Activated T-cell treated with anti-CD3 and anti-CD28 coated beads, Interleukin-2, amount 50 U/mL, for 72 hours (primary cell): ENCODE data around the gene SYVN1. TPM values are rescaled to one million over a fixed set of nuclear protein-coding genes. Genes with fewer than 3 reads are reported as not detected.
"Not testable (repeated sequence)": the region's sequence is repeated elsewhere in the genome, so short reads cannot be mapped to it uniquely, and the experiment has no call there.

Experiments
- ATAC-seq, 2 donors: fragments of 150-1000 bp; cut with Tn5 transposase; replicated peaks in 1 of 2; 2 replicates each; pipeline ENCODE4 v1.10.0; 2021; ENCODE audit warnings: moderate library complexity in 2 of 2, mild to moderate bottlenecking in 1 of 2
- DNase-seq, 2 donors: peaks; one replicate each; pipeline ENCODE4 v3.0.0; 2021 to 2022; ENCODE audit warnings: mixed read lengths in 1 of 2
- H3K27ac Mint-ChIP-seq: one replicate; pipeline ENCODE4 v1.8.0; 2022; ENCODE audit warnings: mild to moderate bottlenecking, moderate library complexity, mixed read lengths
- H3K27me3 Mint-ChIP-seq: one replicate; pipeline ENCODE4 v1.8.0; 2022; ENCODE audit warnings: low read depth, mixed read lengths
- H3K36me3 Mint-ChIP-seq, 2 donors: one replicate each; pipeline ENCODE4 v1.8.0; 2022; ENCODE audit warnings: mixed read lengths in 2 of 2, mild to moderate bottlenecking in 1 of 2; ENCODE audit not compliant: insufficient read depth in 2 of 2
- H3K4me1 Mint-ChIP-seq: one replicate; pipeline ENCODE4 v1.8.0; 2022; ENCODE audit warnings: low read depth, mixed read lengths
- H3K4me3 Mint-ChIP-seq, 2 donors: one replicate each; pipeline ENCODE4 v1.8.0; 2022; ENCODE audit warnings: mild to moderate bottlenecking in 2 of 2, mixed read lengths in 2 of 2, moderate library complexity in 2 of 2
- H3K9me3 Mint-ChIP-seq, 2 donors: one replicate each; pipeline ENCODE4 v1.8.0; 2022; ENCODE audit warnings: mixed read lengths in 2 of 2
- total RNA-seq, 2 donors: library from RNA; stranded (reverse); gene quantifications; one replicate each; pipeline ENCODE4 v1.2.3, GENCODE V29; 2022

SYVN1 gene
- total RNA-seq, 2 donors from 2014 or later, result 45.8 to 53.1 TPM

DNA sequence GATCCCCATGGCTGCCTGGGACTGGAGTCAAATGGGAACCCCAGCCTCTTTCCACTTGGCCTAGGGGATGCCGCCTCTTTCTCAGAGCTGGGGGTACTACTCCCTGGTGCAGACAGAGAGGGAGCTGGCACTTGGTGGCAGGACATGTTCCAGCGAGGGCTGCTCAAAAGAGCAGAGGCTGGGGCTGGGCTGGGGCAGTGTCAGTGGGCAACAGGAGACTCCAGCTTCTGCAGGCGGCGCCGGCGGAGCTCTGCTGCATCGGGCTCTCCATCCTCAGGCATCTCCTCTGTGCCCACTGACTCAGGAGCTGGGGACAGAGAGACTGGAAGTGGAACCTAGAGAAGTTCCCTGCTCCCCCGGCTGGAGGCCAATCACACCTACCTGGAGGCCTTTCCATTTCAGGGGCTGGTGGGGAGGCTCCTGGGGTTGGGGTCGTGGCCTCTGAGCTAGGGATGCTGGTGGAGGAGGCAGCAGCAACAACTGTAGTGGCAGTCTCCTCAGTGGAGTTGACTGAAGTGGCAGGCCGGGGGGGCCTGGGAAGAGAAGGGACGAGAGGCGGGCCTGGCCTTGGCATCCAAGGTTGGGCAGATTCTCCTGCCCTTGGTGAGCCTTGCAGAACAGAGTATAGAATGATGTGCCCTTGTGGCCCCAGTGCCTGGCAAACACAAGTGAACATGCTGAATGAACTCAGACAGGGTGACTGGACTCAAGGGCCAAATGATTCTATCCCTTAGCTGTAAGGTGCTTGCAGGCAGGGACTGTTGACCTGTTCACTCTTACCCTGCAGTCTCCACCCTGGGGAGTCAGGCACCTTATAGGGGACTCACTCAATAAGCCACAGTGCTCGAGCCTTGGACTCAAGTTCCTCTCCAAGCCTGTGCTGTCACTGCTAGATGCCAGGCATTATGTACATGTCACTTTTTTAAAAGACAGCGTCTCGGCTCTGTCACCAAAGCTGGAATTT lies 5.9 kb downstream of the SYVN1 start:
- Mint-ChIP-seq H3K4me1 (peaks cover 20% of the 10 kb centered on the region), H3K36me3 (peaks cover 2 to 16% of the 10 kb centered on the region in 2 donors), H3K4me3 (no peak overlapping the region), H3K27ac (no peak overlapping the region), H3K9me3 (no peaks in the 10 kb centered on the region), H3K27me3 (no peaks in the 10 kb centered on the region)
- DNase-seq (no peak), ATAC-seq (no peak)

DNA sequence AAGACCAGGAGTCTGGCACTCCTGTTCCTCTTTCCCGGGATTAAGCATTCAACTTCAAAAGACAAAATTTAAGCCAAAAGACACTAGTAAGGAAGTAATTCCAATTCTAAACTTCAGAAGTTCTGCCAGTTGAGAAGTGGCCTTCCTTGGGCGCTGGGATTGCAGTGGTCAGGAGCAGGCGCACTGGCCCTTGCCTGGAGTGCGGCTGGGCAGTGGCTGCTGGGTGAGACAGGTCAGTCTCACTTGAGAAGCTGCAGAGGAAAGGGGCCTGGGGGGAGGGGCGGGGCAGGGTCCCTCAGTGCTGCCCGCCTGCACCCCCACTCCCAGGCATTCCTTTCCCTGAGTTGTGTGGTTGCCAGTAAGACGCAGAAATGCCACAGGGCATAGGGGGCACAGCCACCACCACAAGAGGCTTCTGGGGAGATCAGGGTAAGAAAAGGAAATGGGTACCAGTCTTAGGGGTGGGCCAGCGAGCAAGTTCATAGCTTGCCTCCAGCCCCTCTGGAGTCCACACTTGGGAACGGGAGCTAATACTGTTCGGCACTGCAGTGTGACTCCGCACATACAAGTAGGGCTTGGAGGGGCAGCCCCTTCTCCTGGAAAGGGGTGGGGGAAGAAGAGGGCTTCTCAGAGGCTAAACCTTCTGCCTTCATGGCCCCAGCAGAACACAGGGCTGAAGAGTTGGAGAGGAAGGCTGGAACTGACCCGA lies 6.7 kb downstream of the SYVN1 start:
- Mint-ChIP-seq H3K9me3 (no peaks in the 10 kb centered on the region), H3K4me3 (no peak overlapping the region), H3K27ac (no peak overlapping the region), H3K27me3 (no peaks in the 10 kb centered on the region), H3K4me1 (peaks cover 18% of the 10 kb centered on the region), H3K36me3 (peaks cover 2 to 16% of the 10 kb centered on the region in 2 donors)
- ATAC-seq, result no peak
- DNase-seq, result no peak

DNA sequence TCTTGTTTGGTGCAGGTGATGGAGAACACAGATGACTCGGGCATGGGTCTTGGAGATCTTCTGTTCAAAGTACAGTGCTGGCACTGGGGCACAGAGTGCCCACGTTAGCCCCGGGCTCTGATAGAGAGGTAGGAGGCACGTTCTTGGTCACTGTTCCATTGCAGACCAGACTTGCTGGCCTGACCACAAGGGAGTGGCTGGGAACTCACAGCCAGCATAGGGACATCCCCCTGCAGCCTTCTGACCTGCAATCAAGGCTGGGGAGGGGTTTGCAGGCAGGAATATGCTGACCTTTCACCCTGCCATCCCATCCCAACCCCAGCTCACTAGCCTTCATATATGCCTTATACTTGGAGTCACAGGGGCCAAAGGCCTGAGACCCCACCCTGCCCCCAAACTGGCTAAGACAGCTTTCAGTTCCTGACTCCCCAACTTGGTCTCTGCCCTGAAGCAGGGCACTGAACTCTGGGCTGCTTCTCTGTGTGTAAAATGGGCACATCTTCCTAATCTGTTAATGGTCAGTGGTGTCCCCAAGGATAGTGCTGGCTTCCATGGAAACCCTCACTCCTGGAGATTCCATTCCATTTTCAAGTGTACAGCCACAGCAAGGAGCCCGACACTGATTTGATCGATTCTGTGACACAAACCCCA lies 7.6 kb downstream of the SYVN1 start:
- peaks cover 6 to 23% of the 10 kb centered on the region in 2 donors for H3K36me3 Mint-ChIP-seq
- no peaks in the 10 kb centered on the region for H3K9me3 Mint-ChIP-seq
- H3K27ac Mint-ChIP-seq, result no peak overlapping the region
- no peaks in the 10 kb centered on the region for H3K27me3 Mint-ChIP-seq
- ATAC-seq, result no peak
- peaks cover 16% of the 10 kb centered on the region for H3K4me1 Mint-ChIP-seq
- DNase-seq, result no peak
- no peak overlapping the region for H3K4me3 Mint-ChIP-seq

DNA sequence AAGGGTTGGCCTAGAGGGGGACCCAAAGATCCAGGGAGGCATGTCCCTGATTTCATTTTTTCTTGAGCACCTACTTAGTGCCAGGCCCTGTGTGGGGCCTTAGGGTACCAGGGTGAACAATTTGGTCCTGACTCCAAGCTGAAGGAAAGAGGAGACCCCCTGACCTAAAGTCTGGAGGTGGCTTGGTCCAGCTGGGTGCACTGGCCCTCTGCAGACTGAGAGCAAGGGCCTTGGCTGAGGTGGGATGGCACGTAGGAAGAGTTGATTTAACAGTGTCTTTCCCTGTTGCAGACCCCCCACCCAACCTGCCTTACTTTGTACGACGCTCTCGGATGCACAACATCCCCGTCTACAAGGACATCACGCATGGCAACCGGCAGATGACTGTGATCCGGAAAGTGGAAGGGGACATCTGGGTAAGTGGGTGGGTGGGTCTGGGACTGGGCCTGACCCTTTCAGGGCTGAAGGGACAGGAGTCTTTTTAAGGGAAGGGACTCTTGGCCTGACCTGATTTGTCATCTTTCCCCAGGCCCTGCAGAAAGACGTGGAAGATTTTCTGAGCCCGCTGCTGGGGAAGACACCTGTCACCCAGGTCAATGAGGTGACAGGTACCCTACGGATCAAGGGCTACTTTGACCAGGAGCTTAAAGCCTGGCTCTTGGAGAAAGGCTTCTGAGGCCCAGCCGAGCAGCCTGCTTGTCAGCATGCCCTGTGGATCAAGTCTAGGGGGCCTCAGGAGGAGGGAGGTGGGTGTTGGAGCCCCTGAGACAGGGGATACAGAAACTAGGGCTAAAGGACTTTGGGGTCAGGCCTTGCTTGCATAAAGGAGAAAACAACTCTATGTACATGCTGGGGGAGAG lies 8.9 kb downstream of the SYVN1 start:
- Mint-ChIP-seq H3K4me3 (no peak overlapping the region), H3K27me3 (no peaks in the 10 kb centered on the region), H3K9me3 (no peaks in the 10 kb centered on the region), H3K36me3 (peaks cover 15 to 32% of the 10 kb centered on the region in 2 donors), H3K4me1 (peaks cover 27% of the 10 kb centered on the region), H3K27ac (no peak overlapping the region)
- ATAC-seq, result no peak
- DNase-seq, result no peak

DNA sequence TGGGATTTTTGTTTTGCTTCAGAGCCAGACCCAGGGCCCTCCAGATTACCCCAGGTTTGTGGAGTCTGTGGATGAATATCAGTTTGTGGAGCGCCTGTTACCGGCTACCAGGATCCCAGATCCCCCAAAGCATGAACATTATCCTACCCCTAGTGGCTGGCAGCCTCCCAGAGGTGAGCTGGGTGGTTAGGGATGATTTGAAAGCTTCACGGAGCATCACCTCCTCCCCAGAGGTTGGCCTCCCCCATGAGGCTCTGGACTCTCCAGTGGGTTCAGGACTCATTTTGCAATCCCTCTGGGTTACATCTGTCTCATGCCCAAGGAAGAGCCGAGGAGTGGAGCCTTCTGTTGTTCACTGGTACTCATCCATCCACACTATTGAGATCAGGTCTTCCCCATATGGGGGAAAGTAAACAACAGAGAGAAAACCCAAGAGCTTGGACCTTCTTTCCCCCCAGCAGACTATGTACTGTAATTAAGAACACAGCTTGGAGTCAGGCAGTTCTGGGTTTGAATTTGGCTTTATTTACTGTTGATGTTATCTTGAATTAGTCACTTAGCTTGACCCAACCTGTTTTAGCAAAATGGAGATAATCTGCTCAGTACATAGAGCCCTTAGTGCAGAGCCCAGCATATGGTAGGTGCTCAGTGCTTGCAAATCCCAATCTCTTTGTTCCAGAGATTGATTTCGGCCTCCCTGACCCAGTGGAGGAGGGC lies 9.7 kb downstream of the SYVN1 start:
- ATAC-seq (no peak), DNase-seq (no peak)
- Mint-ChIP-seq H3K27me3 (no peaks in the 10 kb centered on the region), H3K27ac (no peak overlapping the region), H3K4me3 (peak overlapping the region; percentile 29 to 59), H3K36me3 (peaks cover 15 to 30% of the 10 kb centered on the region in 2 donors), H3K4me1 (peaks cover 35% of the 10 kb centered on the region), H3K9me3 (no peaks in the 10 kb centered on the region)

DNA sequence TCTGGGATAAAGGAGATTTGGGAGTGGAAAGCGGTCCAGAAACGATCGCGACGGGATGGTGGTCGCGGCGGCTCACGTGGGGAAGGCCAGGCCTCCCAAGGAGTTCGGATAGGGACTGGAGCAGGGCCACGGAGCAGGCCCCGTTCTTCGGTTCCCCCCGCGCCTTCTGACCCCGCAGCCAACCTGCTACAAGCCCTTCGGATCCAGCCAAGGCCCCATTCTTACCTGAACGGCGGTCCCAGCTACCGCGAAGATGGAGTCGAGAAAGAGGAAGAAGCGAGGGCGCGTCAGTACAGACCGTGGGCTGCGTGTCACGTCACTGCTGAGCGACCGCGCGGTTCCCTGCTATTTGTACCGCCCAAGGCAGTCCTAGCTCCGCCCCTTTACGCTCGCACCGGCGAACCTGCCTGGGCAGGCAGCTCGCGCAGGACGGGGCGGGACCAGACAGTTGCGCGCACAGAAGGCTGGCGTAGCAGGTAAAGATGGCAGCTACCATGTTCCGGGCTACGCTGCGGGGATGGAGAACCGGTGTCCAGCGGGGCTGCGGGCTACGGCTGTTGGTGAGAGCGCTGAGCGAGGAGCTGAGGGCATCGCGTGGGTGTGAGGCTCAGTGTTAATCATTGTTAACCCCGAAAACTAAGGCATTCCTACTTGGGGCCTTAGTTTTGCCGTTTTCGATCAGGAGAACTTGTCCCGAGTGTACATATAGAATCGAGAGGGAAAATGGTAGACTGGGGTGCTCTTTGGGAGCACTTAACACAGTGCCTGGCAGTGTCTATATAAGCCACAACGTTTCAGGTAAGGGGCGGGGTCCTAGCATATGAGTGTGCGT lies 12.2 kb downstream of the SYVN1 start, which contains the start of the genes FAU and MRPL49:
FAU (minus strand) TSS at position 270 of the 832 bp plus-strand sequence. CDS start 321 bp downstream, outside the sequence.
MRPL49 (plus strand) TSS at position 457 of the 832 bp plus-strand sequence; CDS start at position 483, 26 bp downstream.
- ATAC-seq (peak; percentile 86 to 87), DNase-seq (peak; percentile 99 to 100)
- no peaks in the 10 kb centered on the region for H3K9me3 Mint-ChIP-seq
- H3K4me1 Mint-ChIP-seq, result peaks cover 54% of the 10 kb centered on the region
- H3K36me3 Mint-ChIP-seq, result peaks cover 21 to 43% of the 10 kb centered on the region in 2 donors
- peak within 1 kb of the TSS; percentile 95 for H3K27ac Mint-ChIP-seq
- H3K4me3 Mint-ChIP-seq, result peak within 1 kb of the TSS; percentile 94 to 96
- H3K27me3 Mint-ChIP-seq, result no peaks in the 10 kb centered on the region

DNA sequence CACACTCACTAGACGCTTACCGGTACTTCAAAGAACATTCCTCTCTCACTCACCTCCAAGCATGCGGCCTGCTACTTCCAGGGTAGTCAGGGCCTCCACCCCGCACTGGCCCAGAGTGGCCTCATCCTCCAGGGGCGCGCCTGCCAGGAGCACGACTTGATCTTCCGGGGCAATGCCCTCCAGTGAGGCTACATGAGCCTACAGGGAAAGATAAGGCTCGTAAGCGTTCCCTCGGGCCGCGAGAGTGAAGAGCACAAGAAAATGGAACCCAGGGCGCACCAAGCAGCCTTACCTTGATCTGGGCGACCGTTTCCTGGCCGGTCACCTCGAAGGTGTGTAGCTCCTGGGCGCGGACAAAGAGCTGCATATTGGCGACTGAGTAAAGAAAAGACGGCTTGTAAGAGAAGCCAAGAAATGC lies 12.9 kb downstream of the SYVN1 start:
- Mint-ChIP-seq H3K27ac (peak overlapping the region; percentile 95), H3K36me3 (peaks cover 18 to 40% of the 10 kb centered on the region in 2 donors), H3K9me3 (no peaks in the 10 kb centered on the region), H3K27me3 (no peaks in the 10 kb centered on the region), H3K4me3 (peak overlapping the region; percentile 94 to 96), H3K4me1 (peaks cover 58% of the 10 kb centered on the region)
- ATAC-seq (no peak), DNase-seq (peak; percentile 45 to 51)

DNA sequence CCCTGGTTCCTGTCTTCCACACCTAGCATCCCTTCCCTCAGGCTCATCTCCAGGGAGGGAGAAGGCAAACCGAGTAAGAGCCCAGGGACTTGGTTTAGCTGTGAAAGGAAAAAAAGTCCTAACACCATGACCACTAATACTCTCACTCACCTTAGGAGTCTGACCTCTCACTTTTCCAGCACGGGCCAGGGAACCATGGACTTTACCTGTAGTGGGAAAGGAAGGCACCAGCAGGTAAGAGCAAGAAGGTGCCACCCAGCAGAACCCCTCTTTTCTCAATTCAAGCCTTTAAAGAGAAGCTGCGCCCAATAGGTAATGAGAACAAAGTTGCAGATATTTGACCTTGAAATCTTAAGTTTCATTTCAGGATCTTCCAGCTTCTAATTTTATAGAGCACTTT lies 13.5 kb downstream of the SYVN1 start:
- Mint-ChIP-seq H3K36me3 (peaks cover 18 to 40% of the 10 kb centered on the region in 2 donors), H3K4me1 (peaks cover 64% of the 10 kb centered on the region), H3K27me3 (no peaks in the 10 kb centered on the region), H3K4me3 (peak overlapping the region; percentile 94 to 96), H3K9me3 (no peaks in the 10 kb centered on the region), H3K27ac (peak overlapping the region; percentile 95)
- DNase-seq (no peak), ATAC-seq (no peak)

DNA sequence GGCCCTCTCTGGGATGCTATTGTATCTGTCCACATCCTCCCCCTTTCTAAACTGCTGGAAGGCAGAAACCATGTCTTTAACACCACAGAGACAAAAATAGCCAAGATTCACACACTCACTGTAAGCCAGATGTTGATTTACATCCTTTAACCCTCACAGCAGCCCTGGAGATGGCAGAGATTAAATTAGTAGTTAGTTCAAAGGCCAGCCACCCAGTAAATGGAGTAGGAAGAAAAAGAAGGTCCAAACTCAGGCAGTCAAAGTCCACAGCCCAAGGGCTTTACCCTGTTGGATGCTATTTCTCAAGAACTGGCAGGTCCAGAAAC lies 14.7 kb downstream of the SYVN1 start:
- ATAC-seq, result no peak
- Mint-ChIP-seq H3K9me3 (no peaks in the 10 kb centered on the region), H3K27me3 (no peaks in the 10 kb centered on the region), H3K4me1 (peaks cover 71% of the 10 kb centered on the region), H3K27ac (peak overlapping the region; percentile 95), H3K36me3 (peaks cover 18 to 33% of the 10 kb centered on the region in 2 donors), H3K4me3 (no peak overlapping the region)
- no peak for DNase-seq

DNA sequence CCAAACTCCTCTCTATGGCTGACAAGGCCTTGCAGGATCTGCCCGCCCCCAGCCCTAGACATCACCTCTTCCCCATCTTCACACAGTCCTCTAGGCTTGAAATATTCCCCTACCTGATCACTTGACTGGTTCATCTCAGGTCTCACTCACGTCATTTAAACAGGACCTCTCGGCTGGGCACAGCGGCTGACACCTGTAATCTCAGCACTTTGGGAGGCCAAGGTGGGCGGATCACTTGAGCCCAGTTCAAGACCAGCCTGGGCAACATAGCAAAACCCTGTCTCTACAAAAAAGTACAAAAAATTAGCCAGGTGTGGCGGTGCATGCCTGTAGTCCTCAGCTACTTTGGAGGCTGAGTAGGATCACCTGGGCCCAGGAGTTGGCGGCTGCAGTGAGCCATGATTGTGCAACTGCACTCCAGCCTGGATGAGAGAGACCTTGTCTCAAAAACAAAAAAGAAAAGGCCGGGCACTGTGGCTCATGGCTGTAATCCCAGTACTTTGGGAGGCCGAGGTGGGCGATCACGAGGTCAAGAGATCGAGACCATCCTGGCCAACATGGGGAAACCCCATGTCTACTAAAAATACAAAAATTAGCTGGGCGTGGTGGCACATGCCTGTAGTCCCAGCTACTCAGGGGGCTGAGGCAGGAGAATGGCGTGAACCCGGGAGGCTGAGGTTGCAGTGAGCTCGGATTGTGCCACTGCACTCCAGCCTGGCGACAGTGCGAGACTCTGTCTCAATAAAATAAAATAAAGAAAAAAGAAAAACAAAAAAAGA lies 15.2 kb downstream of the SYVN1 start:
- H3K4me1 Mint-ChIP-seq, result peaks cover 68% of the 10 kb centered on the region
- ATAC-seq, DNase-seq, H3K9me3 Mint-ChIP-seq, H3K27me3 Mint-ChIP-seq: not testable (repeated sequence)
- H3K27ac Mint-ChIP-seq, result peak overlapping the region; percentile 95
- peaks cover 18 to 33% of the 10 kb centered on the region in 2 donors for H3K36me3 Mint-ChIP-seq
- H3K4me3 Mint-ChIP-seq, result peak overlapping the region in 1 of 2 donors; percentile 7
